HG03571 (cell line): Measurements from ENCODE around the gene TANGO2.
"Not testable (repeated sequence)": the region's sequence is repeated elsewhere in the genome, so short reads cannot be mapped to it uniquely, and the experiment has no call there.

Experiments
- ATAC-seq: cut with Tn5 transposase; IDR thresholded peaks from one replicate; pipeline ENCODE4 v1.9.1; 2021; ENCODE audit not compliant: unreplicated experiment

Gene TANGO2

GRCh38 chr22:20060700-20061480 lies 40.0 kb downstream of the TANGO2 start:
- ATAC-seq = no peak

DNA sequence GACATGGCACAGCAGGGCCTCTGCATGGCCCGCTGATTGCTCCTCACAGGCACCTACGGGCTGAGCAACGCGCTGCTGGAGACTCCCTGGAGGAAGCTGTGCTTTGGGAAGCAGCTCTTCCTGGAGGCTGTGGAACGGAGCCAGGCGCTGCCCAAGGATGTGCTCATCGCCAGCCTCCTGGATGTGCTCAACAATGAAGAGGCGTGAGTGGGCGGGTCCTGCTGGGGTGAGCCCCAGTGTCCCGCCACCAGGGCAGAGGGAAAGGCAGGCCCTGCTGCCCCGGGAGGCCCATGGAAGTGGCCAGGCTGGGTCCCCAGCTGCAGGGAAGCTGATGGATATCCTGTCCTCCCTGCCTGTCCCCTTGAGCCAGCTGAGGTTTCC lies 40.6 kb downstream of the TANGO2 start:
- ATAC-seq = no peak

GRCh38 chr22:20062043-20062765 lies 41.3 kb downstream of the TANGO2 start:
- ATAC-seq = no peak

GRCh38 chr22:20062766-20063083 lies 41.8 kb downstream of the TANGO2 start:
- ATAC-seq = no peak

- ATAC-seq = no peak
Observed at GRCh38 chr22:20063271-20064139, 42.6 kb downstream of the TANGO2 start.

DNA sequence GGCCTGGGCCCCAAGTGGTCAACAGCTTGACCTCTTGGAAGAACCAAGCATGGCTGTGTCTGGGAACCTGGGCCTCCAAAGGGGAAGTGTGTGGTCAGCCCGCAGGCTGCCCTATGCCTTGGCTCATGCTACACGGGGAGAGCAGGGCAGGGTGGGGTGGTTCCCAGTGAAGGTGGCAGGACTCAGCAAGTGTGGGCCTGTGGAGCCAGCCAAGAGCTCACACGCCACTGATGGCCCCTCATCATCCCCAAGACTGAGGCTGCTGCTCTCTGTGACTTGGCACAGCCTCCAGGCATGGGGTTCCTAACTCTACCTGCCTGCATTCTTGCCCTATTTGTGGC lies 43.2 kb downstream of the TANGO2 start:
- ATAC-seq = no peak

- no peak for ATAC-seq
Observed at GRCh38 chr22:20064545-20065262, 43.8 kb downstream of the TANGO2 start.

DNA sequence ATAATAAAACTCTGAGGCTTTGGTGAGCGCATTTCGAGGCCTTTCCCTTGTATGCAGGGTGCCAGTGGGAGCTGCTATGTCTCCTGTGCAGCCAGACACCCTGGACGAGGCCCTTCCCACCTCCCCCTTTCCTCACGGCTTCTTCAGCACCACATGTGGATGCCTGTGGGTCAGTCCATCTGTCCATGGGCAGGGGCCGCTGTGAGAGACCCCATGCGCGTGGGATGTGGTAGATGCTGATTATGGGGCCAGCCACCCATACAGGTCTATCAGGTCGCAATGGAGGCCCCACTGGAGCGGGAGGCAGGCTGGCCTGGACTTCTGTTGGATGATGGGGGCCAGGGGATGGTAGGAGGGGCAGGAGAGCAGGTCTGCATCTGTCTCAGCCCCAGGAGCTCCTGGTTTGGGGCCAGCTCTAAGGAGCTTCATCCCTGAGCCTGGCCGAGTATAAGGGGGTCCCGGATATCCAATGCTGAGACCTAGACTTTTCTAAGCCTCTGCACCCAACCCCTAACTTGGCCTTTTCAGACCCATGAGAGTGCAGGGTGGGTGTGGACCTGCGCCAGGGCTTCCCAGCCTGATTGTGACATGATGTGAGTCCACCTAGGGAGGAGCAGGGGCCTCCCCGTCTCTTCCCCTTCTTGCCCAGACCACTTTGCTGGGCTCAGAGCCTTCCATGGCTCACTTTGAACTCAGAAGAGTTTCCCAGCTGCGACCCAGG lies 45.1 kb downstream of the TANGO2 start:
- ATAC-seq = no peak

DNA sequence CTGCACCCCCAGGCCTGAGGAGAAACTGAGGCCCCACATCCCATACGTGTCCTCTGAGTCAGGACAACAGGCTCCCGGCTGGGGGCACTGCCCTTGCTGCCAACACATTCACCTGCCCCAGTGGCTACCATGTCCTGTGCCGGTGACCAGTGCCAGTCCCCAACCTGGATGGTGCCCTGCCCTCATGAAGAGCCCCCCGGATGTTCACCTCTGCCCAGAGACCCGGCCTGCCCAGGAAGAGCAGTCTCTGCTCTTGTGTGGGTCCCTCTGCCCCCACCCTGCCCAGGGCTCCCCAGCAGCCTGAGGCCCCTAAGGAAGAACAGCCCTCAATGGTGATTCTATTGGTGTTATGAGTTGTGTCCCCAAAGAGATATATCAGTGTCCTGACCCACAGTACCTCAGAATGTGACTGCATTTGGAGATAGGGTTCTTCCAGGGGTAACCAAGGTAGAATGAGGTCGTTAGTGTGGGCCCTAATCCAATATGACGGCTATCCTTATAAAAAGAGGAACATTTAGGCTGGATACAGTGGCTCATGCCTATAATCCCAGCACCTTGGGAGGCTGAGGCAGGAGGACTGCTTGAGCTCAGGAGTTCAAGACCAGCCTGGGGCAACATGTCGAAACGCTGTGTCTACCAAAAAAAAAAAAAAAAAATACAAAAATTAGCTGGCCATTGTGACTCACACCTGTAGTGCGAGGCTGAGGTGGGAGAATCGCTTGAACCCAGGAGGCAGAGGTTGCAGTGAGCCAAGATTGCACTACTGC lies 45.9 kb downstream of the TANGO2 start:
- no peak for ATAC-seq

DNA sequence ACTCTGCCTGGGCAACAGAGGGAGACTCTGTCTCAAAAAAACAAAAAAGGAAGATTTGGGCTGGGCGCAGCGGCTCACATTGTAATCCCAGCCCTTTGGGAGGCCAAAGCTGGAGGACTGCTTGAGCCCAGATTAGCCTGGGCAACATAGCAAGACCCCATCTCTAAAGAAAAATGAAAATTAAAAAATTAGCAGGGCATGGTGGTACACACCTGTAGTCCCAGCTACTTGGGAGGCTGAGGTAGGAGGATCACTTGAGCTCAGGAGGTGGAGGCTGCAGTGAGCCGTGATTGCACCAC lies 46.4 kb downstream of the TANGO2 start:
- ATAC-seq = not testable (repeated sequence)

- no peak for ATAC-seq
Observed at GRCh38 chr22:20068640-20069039, 47.7 kb downstream of the TANGO2 start.

- ATAC-seq = no peak
Observed at GRCh38 chr22:20069331-20070042, 48.6 kb downstream of the TANGO2 start.

DNA sequence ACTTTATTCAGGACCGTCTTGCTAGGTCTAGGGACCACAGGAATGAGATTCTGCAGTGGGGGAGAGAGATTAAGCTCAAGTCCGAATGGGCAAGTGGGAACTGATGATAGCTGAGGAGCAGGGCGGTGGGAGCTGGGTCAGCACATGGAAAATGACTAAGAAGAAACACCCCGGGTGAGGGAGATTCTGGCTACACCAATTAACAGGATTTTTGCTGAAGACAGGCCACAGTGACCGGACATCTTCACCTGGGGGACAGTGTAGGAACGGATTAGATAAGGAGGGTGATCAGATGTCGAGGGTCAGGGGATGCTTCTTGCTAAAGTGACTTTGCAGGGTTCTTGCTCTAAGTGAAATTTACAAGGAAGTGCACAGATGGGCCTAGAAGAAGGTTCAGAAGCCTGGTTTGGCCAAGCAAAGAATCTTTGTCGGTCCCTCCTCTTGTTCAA lies 50.6 kb downstream of the TANGO2 start:
- ATAC-seq = no peak

DNA sequence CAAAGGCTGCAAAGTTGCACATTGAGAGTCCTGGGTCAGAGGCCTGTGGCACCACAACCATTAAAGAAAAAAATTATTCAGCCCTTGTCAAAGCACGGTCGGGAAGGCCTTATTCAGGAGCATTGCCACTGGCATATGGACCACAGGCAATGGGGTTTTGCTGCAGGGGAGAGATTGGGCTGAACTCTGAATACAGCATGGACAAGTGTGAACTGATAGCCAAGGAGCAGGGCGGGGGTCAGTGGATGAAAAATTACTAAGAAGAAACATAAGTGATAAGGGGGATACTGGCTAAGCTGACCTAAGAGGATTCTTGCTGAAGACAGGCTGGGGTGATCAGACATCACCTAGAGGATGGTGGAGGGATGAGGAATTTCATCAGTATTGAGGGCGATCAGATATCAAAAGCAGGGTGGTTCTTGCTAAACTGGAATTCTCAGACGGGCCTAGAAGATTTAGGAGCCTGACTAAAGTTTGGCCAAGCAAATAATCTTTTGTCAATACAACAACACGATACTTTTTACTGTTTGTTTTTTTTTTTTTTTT lies 55.8 kb downstream of the TANGO2 start:
- ATAC-seq = no peak

- peak; percentile 79 for ATAC-seq
Observed at GRCh38 chr22:20079745-20080444, 59.0 kb downstream of the TANGO2 start, which contains the start of gene DGCR8. TSS of gene DGCR8 (plus strand) at chr22:20080241. CDS start at chr22:20085964, 5,723 bp downstream.

DNA sequence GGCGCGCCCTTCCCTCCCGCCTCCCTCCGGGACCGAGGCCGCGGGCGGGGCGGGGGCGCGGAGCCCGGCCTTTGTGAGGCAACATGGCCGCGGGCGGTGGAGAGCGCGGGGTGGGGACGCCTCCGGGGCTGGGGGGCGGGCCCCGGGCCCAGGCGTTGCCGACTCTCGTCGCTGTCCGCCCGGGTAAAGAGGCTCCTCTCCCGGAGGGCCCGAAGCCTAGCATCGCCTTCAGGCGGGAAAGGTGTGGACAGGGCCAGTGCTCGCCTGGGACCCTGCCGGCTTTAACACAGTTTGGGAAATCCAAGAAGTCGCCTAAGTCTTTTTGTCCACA lies 59.5 kb downstream of the TANGO2 start:
- ATAC-seq = peak; percentile 51

- no peak for ATAC-seq
Observed at GRCh38 chr22:20080776-20081654, 60.1 kb downstream of the TANGO2 start.
